Colonic mucosa (tissue), 4 donors: Measurements from ENCODE around the gene DGKB. TPM values are rescaled to one million over a fixed set of nuclear protein-coding genes. Genes with fewer than 3 reads are reported as not detected.

Experiments used
- DNase-seq: peaks from one replicate; pipeline ENCODE4 v3.0.0-alpha.2; 2020
- H3K27ac ChIP-seq: fragments of 200-600 bp; one replicate; pipeline ENCODE4 v1.8.0; 2021
- H3K27me3 ChIP-seq: fragments of 200-600 bp; one replicate; pipeline ENCODE4 v1.8.0; 2021
- H3K36me3 ChIP-seq: fragments of 200-600 bp; one replicate; pipeline ENCODE4 v1.8.0; 2021
- H3K4me1 ChIP-seq: fragments of 200-600 bp; one replicate; pipeline ENCODE4 v1.8.0; 2021; ENCODE audit warnings: mild to moderate bottlenecking
- H3K4me3 ChIP-seq: fragments of 200-600 bp; one replicate; pipeline ENCODE4 v1.8.0; 2021
- H3K9ac ChIP-seq, 2 donors: one replicate each; pipeline ENCODE4 v1.7.0; 2013; ENCODE audit warnings: control low read depth in 2 of 2, low read depth in 2 of 2, low read length in 2 of 2
- H3K9me3 ChIP-seq: fragments of 200-600 bp; one replicate; pipeline ENCODE4 v1.8.0; 2021
- intact Hi-C: fragments of 100-400 bp; cut with DNase I; formaldehyde crosslinking; loops from one replicate; pipeline ENCODE4 v1.14.1; 2022
- total RNA-seq, 2 donors: library from RNA; stranded (reverse); fragmentation: NEBNext Ultra II Directional in 1 of 2; extraction: Animal tissue kit (Norgen Biotek cat#: 25700) in 1 of 2; gene quantifications; one replicate each; pipeline ENCODE4 v1.2.1, GENCODE V29; 2021
- TF ChIP-seq, protein P1 (sequence below): fragments of 200-600 bp; IDR thresholded peaks from one replicate; pipeline ENCODE4 v1.8.0; 2022; ENCODE audit warnings: antibody characterized with exemption, mild to moderate bottlenecking
- donor health status: healthy.
- donor health status: DM: no; HTN: no; CAD: no.
- donor health status: DM: no; HTN: no; CAD: no.

The DGKB gene
- total RNA-seq, 2 donors from 2014 or later, result 0.25 to 0.61 TPM

DNA sequence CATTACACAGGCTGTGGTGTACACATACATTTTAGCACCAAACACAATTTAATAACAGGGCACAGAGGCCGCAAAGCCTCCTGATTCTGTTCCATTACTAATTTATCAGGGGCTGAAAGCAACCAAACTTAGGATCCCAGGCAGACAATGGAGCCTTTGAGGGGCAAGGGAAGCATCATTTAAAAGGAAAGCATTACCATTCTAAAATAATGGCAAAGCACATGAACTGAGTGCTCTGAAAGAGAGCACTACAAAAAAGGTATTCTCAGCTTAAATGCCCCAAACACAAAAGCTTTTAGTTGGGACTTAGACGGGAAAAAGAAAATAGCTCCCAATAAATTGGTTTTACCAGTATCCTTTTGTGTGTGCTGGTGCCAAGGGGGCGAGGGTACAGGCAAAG lies 631.1 kb downstream of the DGKB start:
- H3K9me3 ChIP-seq, result no peaks in the 10 kb centered on the region
- H3K4me1 ChIP-seq, result no peaks in the 10 kb centered on the region
- intact Hi-C loops, result no loop called here
- no peak overlapping the region for H3K27ac ChIP-seq
- H3K4me3 ChIP-seq, result no peak overlapping the region
- no peaks in the 10 kb centered on the region for H3K27me3 ChIP-seq
- no peak for DNase-seq
- H3K36me3 ChIP-seq, result no peaks in the 10 kb centered on the region
- H3K9ac ChIP-seq, result no peak overlapping the region
- TF ChIP-seq, protein P1, sequence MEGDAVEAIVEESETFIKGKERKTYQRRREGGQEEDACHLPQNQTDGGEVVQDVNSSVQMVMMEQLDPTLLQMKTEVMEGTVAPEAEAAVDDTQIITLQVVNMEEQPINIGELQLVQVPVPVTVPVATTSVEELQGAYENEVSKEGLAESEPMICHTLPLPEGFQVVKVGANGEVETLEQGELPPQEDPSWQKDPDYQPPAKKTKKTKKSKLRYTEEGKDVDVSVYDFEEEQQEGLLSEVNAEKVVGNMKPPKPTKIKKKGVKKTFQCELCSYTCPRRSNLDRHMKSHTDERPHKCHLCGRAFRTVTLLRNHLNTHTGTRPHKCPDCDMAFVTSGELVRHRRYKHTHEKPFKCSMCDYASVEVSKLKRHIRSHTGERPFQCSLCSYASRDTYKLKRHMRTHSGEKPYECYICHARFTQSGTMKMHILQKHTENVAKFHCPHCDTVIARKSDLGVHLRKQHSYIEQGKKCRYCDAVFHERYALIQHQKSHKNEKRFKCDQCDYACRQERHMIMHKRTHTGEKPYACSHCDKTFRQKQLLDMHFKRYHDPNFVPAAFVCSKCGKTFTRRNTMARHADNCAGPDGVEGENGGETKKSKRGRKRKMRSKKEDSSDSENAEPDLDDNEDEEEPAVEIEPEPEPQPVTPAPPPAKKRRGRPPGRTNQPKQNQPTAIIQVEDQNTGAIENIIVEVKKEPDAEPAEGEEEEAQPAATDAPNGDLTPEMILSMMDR, result no peak

DNA sequence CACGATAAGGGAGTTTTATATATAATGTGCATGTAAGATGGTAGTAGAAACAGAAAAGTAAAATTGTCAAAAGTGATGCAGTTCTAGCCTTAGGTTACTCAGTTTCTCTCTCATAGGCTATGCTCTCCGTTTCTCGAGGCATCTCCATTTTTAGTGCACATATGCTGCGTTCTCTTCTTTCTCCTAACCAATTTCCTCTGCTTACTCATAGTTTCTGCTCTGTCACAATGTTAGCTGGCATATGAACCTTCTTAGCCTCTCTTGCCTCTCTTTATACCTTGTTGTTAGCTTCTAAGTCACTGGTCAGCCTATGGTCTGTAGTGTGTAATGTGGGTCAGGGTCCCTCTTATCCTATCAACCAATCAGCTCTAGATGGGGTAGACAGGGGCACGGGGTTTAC lies 632.5 kb downstream of the DGKB start:
- H3K27me3 ChIP-seq, result no peaks in the 10 kb centered on the region
- no peak overlapping the region for H3K4me3 ChIP-seq
- no peak for DNase-seq
- no peak overlapping the region for H3K27ac ChIP-seq
- no peaks in the 10 kb centered on the region for H3K4me1 ChIP-seq
- no peaks in the 10 kb centered on the region for H3K36me3 ChIP-seq
- intact Hi-C loops, result no loop called here
- no peak overlapping the region for H3K9ac ChIP-seq
- no peaks in the 10 kb centered on the region for H3K9me3 ChIP-seq
- TF ChIP-seq, protein P1, result no peak

DNA sequence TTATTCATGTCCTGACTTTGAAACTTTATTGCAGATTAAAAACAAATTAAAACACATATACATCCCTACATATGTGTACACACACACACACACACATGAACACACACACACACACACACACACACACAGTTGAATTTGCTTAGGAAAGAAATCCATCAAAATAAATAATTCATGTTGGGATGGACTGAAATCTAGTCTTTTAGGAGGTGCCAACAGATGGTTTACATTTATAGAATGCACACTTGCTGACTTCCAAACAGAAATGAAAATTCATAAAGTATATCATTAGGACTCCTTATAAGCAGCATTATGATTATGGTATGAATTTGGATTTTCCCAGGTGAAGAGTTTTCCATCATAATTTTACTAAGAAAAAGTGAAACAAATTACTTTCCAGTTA lies 642.5 kb downstream of the DGKB start:
- H3K27ac ChIP-seq, result no peak overlapping the region
- no peaks in the 10 kb centered on the region for H3K36me3 ChIP-seq
- H3K4me3 ChIP-seq, result no peak overlapping the region
- TF ChIP-seq, protein P1, result no peak
- no peaks in the 10 kb centered on the region for H3K4me1 ChIP-seq
- H3K9me3 ChIP-seq, result no peaks in the 10 kb centered on the region
- no peak overlapping the region for H3K9ac ChIP-seq
- H3K27me3 ChIP-seq, result no peaks in the 10 kb centered on the region
- intact Hi-C loops, result no loop called here
- no peak for DNase-seq

DNA sequence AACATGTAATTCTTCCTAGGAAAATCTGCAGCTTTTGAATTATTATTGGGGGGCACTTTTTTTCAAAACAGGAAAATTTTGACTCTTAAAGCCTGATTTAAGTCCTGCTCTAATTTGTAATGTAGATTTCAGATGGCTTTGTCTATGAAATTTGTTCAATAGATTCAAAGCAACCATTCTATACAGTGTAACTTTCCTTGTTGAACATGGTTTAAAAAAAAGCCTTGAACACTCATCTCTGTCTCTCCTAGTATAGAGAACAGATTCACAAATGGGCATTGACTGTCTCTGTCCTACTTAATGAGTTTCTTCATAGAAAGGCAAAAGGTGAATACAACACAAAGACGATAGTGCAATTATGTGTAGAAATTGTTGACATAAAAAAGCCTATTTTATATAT lies 643.7 kb downstream of the DGKB start:
- no peaks in the 10 kb centered on the region for H3K36me3 ChIP-seq
- no peak for DNase-seq
- TF ChIP-seq, protein P1, result no peak
- intact Hi-C loops, result no loop called here
- no peak overlapping the region for H3K9ac ChIP-seq
- no peak overlapping the region for H3K4me3 ChIP-seq
- no peaks in the 10 kb centered on the region for H3K27me3 ChIP-seq
- H3K4me1 ChIP-seq, result no peaks in the 10 kb centered on the region
- no peak overlapping the region for H3K27ac ChIP-seq
- H3K9me3 ChIP-seq, result no peaks in the 10 kb centered on the region

DNA sequence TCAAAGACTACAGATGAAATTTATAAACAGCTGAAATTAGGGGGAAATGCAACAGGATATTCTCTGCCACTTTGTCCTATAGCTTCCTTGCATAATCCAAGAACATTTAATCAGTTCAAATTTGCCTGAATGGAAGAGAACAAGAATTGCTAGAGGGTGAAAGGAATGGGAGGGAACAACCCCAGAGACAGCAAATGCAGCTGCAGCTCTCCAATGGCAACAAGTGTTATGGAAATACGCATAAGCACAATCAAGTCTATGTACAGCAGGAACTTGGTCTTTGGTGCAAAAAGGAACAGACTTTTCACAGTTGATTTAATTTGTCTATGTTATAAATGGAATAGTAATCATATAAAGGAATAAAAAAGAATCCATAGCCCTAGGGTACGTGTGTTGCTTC lies 644.1 kb downstream of the DGKB start:
- no peak overlapping the region for H3K9ac ChIP-seq
- TF ChIP-seq, protein P1, result no peak
- H3K36me3 ChIP-seq, result no peaks in the 10 kb centered on the region
- no peaks in the 10 kb centered on the region for H3K27me3 ChIP-seq
- no peak overlapping the region for H3K27ac ChIP-seq
- no peaks in the 10 kb centered on the region for H3K9me3 ChIP-seq
- no peak overlapping the region for H3K4me3 ChIP-seq
- H3K4me1 ChIP-seq, result no peaks in the 10 kb centered on the region
- no peak for DNase-seq
- intact Hi-C loops, result no loop called here

DNA sequence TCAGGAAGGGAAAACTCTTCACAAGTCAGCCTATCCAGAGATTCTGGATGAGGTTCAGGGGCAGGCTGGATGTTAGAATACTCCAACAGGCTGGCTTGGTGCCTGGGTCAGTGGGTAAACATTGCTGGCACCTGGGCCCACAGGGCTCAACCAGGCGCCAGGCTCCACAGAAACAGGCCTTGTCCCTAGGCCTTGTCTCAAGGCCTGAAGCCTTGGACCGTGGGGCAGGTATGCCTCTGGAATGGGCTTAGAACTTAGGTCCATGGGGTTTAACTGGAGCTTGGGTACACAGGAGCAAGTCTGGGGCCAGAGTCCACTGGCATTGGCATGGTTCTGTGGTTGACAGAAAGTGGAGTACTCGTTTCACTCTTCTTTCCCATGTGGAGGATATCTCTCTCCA lies 650.1 kb downstream of the DGKB start:
- Histone ChIP-seq H3K4me1 (no peaks in the 10 kb centered on the region), H3K9ac (no peak overlapping the region), H3K27ac (no peak overlapping the region), H3K9me3 (no peaks in the 10 kb centered on the region), H3K27me3 (no peaks in the 10 kb centered on the region), H3K36me3 (no peaks in the 10 kb centered on the region), H3K4me3 (no peak overlapping the region)
- intact Hi-C loops, result no loop called here
- DNase-seq, result no peak
- TF ChIP-seq, protein P1, result no peak
